Mucosa of descending colon (tissue), 3 donors: ENCODE data around the gene AOPEP. TPM values are rescaled to one million over a fixed set of nuclear protein-coding genes. Genes with fewer than 3 reads are reported as not detected.

Experiments used
- ATAC-seq: fragments of 200-7000 bp; cut with Tn5 transposase; one replicate; pipeline ENCODE4 v1.9.1; 2020; ENCODE audit warnings: mild to moderate bottlenecking, moderate library complexity
- DNase-seq, 3 donors: peaks; one replicate each; pipeline ENCODE4 v3.0.0-alpha.2; 2020
- H3K36me3 ChIP-seq: fragments of 200-600 bp; one replicate; pipeline ENCODE4 v1.8.0; 2021; ENCODE audit warnings: low read depth, mild to moderate bottlenecking
- H3K4me1 ChIP-seq: fragments of 200-600 bp; one replicate; pipeline ENCODE4 v1.8.0; 2021; ENCODE audit warnings: low read depth, mild to moderate bottlenecking
- H3K4me3 ChIP-seq: fragments of 200-600 bp; one replicate; pipeline ENCODE4 v1.8.0; 2021; ENCODE audit warnings: mild to moderate bottlenecking
- H3K9me3 ChIP-seq: fragments of 200-600 bp; one replicate; pipeline ENCODE4 v1.8.0; 2021; ENCODE audit warnings: mild to moderate bottlenecking
- intact Hi-C, 2 donors: fragments of 100-400 bp; cut with DNase I in 1 of 2; cut with micrococcal nuclease in 1 of 2; formaldehyde crosslinking; loops; one replicate each; pipeline versions ENCODE4 v1.11.0 to v1.11.1; 2022; cut with DNase I, micrococcal nuclease
- total RNA-seq, 3 donors: library from RNA; stranded (reverse); fragmentation: NEBNext Ultra II Directional in 2 of 3; extraction: Animal tissue kit (Norgen Biotek cat#: 25700) in 2 of 3; gene quantifications; one replicate each; pipeline versions ENCODE4 v1.2.1 to v1.2.4, GENCODE V29; 2021 to 2023
- TF ChIP-seq, protein P1 (sequence below): fragments of 200-600 bp; IDR thresholded peaks from one replicate; pipeline ENCODE4 v1.8.0; 2022; ENCODE audit warnings: antibody characterized with exemption, mild to moderate bottlenecking
- donor health status: DM: no; HTN: no; CAD: no; lungs with moderate emphysema.
- donor health status: DM: no; HTN: no; CAD: no.
- donor health status: DM: no; HTN: yes; CAD: no.

Gene AOPEP
- total RNA-seq, 3 donors from 2014 or later: 47.5 to 102 (median 57.8) TPM

DNA sequence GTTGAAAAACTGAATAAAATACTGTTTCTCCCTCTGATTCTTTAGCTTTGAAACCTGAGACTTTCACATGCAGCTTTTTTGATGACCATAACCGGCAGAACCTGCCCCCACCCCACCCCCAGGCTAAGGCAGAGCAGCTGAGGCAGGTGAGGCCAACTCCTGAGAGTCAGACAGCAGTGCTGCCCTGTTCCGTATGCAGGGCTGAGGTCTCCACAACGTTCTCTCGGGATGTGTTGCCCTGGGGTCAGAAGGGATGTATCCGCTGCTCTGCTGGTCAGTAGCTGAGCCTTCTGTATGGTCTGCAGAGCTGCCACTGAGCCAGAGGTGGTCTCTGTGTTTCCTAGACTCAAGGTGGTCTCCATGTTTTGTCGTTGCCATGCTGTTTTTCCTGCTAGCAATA lies 190.5 kb downstream of the AOPEP start:
- intact Hi-C loops: no loop called here
- H3K4me1 ChIP-seq: peaks cover 16% of the 10 kb centered on the region
- H3K9me3 ChIP-seq: no peaks in the 10 kb centered on the region
- TF ChIP-seq, protein P1, sequence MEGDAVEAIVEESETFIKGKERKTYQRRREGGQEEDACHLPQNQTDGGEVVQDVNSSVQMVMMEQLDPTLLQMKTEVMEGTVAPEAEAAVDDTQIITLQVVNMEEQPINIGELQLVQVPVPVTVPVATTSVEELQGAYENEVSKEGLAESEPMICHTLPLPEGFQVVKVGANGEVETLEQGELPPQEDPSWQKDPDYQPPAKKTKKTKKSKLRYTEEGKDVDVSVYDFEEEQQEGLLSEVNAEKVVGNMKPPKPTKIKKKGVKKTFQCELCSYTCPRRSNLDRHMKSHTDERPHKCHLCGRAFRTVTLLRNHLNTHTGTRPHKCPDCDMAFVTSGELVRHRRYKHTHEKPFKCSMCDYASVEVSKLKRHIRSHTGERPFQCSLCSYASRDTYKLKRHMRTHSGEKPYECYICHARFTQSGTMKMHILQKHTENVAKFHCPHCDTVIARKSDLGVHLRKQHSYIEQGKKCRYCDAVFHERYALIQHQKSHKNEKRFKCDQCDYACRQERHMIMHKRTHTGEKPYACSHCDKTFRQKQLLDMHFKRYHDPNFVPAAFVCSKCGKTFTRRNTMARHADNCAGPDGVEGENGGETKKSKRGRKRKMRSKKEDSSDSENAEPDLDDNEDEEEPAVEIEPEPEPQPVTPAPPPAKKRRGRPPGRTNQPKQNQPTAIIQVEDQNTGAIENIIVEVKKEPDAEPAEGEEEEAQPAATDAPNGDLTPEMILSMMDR: no peak
- DNase-seq (no peak), ATAC-seq (no peak)
- H3K36me3 ChIP-seq: no peaks in the 10 kb centered on the region
- no peak overlapping the region for H3K4me3 ChIP-seq

DNA sequence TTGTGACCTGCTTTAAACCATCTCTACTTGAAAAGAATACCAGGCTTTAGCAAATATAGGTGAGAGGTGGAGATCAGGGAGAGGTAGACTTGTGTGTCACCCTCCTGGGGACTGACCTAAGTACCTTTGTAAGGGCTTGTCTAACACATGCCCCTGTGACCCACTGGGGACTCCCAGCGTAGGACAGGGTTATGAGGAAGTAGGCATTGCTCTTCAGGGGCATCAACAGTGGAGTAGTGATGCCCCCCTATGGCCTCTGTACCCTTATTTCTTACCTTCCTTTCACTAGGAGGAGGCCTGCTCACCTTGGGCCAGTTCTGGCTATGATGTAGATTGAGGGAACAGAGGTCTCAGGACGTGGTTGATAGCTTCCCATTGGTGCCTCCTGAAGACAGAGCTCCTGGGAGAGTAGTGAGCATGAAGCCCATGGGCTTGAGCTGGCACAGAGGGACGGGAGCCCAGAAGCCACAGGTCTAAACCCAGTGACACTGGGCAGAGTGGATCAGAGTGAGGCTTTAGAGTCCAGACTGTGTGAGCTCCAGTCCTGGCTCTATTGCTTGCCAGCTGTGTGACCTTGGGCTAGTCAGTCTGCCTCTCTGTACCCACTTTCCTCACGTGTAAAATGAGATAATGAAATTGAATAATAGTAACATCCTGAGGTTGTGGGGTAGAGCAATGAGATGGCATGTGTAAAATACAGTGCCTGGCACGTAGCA lies 191.7 kb downstream of the AOPEP start:
- no peak overlapping the region for H3K4me3 ChIP-seq
- H3K4me1 ChIP-seq: peaks cover 17% of the 10 kb centered on the region
- intact Hi-C loops: no loop called here
- DNase-seq: no peak
- H3K9me3 ChIP-seq: no peaks in the 10 kb centered on the region
- peak; percentile 12 for ATAC-seq
- TF ChIP-seq, protein P1: no peak
- no peaks in the 10 kb centered on the region for H3K36me3 ChIP-seq

DNA sequence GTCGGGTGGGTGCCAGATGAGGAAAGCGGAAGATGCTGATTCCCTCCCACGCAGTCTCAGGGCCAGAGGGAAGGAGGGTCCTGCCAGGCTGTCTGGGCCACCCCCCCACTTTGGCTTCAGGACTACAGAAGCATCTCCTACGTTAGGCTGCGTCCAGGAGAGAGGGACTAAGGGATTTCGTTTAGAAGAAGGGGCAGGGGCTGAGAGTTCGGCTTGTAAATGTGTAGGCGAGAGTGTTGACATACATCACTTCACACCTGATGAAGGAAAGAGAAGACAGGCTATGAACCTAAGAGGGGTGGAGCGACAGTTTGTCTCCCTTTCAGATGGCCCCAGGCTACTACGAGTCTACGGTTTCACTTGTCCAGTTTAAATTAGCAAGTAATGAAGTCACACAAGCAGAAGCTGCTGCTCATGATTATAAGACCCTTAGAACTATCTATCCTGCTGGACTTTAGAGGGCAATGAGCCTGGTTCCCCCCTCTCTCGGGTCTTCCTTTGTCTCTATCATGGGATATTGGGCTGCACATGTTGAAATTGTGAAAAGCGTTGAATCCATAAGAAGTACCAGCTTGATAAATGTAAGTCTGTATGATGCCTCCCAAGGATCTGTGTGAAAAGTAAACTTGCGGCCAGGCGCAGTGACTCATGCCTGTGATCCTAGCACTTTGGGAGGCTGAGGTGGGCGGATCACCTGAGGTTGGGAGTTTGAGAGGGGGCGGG lies 193.0 kb downstream of the AOPEP start:
- intact Hi-C loops: loop anchor here in 1 of 2 donors (10.0 kb wide), 1 partner anchor 75 kb away; no protein-coding TSS in a partner anchor
- Histone ChIP-seq H3K36me3 (no peaks in the 10 kb centered on the region), H3K4me3 (no peak overlapping the region), H3K4me1 (peaks cover 13% of the 10 kb centered on the region), H3K9me3 (no peaks in the 10 kb centered on the region)
- ATAC-seq (no peak), DNase-seq (no peak)
- TF ChIP-seq, protein P1: no peak

DNA sequence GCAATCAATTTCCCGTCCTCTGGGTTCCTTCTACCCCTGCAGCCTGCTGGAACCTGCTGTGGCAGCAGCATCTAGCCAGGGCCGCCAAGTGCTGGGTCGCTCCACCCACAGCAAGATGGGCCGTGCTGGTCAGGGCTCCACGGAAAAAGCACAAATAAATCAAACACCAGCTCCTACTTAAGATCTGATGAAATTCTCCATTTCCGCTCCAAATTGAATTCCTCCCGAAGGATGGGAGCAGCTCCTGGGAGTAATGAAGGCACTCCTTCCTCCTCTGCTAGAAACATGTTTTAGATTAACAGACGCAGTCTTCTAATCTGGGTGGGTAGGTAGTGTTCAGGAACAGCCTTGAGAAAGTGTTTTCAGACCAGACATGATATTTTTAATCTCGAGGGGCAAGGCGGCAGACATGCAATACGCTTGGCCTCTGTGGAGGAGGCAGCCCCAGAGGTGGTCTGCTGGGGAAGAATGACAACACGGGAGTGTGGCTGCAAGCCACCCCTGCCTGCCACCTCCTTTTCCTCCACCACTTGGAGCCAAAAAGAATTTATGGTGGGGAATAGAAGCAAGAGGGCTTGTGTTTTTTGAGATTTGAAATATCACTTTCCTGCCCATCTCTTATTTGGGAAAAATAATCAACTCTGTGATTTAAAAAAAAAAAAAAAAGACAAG lies 194.1 kb downstream of the AOPEP start:
- H3K36me3 ChIP-seq: no peaks in the 10 kb centered on the region
- TF ChIP-seq, protein P1: no peak
- ATAC-seq (peak; percentile 26), DNase-seq (peak in 2 of 3 donors; percentile 40 to 62)
- no peaks in the 10 kb centered on the region for H3K9me3 ChIP-seq
- H3K4me1 ChIP-seq: peaks cover 13% of the 10 kb centered on the region
- intact Hi-C loops: loop anchor here in 1 of 2 donors (10.0 kb wide), 1 partner anchor 74 kb away; no protein-coding TSS in a partner anchor
- no peak overlapping the region for H3K4me3 ChIP-seq

DNA sequence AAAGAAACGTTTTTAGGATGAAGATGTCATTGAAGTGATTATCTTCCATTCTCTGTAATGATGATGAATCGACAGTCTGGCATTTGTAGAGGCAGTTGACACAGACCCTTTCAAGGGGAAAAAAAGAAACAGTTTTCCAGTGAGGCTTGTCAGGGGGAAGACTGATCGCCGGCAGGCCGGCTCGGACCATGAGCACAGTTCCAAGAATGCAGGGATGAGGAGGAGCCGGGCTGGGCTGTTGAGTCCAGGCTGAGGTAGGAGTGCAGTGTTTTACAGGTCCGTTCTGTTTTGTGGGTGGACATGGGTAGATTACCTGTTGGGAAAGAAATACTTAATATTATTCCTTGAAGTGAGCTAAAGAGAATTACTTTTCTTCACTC lies 194.6 kb downstream of the AOPEP start:
- peaks cover 13% of the 10 kb centered on the region for H3K4me1 ChIP-seq
- TF ChIP-seq, protein P1: no peak
- no peaks in the 10 kb centered on the region for H3K9me3 ChIP-seq
- intact Hi-C loops: loop anchor here in 1 of 2 donors (10.0 kb wide), 1 partner anchor 74 kb away; no protein-coding TSS in a partner anchor
- DNase-seq (no peak), ATAC-seq (no peak)
- no peaks in the 10 kb centered on the region for H3K36me3 ChIP-seq
- no peak overlapping the region for H3K4me3 ChIP-seq
